ENCODE measurements around the gene C12orf50.
"Not testable (repeated sequence)": the region's sequence is repeated elsewhere in the genome, so short reads cannot be mapped to it uniquely, and the experiment has no call there.

C12orf50 gene

GRCh38 chr12:87960566-87960965 is 68.6 kb downstream of the C12orf50 start:
- H3K4me3 ChIP-seq (ENCODE audit: low read depth, low read length) = no peak overlapping the region
- no peak overlapping the region for H3K27ac ChIP-seq
- H3K36me3 ChIP-seq = no peaks in the 10 kb centered on the region
- TF ChIP-seq, protein P1, sequence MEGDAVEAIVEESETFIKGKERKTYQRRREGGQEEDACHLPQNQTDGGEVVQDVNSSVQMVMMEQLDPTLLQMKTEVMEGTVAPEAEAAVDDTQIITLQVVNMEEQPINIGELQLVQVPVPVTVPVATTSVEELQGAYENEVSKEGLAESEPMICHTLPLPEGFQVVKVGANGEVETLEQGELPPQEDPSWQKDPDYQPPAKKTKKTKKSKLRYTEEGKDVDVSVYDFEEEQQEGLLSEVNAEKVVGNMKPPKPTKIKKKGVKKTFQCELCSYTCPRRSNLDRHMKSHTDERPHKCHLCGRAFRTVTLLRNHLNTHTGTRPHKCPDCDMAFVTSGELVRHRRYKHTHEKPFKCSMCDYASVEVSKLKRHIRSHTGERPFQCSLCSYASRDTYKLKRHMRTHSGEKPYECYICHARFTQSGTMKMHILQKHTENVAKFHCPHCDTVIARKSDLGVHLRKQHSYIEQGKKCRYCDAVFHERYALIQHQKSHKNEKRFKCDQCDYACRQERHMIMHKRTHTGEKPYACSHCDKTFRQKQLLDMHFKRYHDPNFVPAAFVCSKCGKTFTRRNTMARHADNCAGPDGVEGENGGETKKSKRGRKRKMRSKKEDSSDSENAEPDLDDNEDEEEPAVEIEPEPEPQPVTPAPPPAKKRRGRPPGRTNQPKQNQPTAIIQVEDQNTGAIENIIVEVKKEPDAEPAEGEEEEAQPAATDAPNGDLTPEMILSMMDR (IDR thresholded peaks at IDR 0.05; ENCODE audit: low read depth, low read length) = no peak
- DNase-seq = no peak
- H3K9me3 ChIP-seq (ENCODE audit: severe bottlenecking) = no peaks in the 10 kb centered on the region
- no peaks in the 10 kb centered on the region for H3K27me3 ChIP-seq (ENCODE audit: insufficient read depth, low read depth, severe bottlenecking)

DNA sequence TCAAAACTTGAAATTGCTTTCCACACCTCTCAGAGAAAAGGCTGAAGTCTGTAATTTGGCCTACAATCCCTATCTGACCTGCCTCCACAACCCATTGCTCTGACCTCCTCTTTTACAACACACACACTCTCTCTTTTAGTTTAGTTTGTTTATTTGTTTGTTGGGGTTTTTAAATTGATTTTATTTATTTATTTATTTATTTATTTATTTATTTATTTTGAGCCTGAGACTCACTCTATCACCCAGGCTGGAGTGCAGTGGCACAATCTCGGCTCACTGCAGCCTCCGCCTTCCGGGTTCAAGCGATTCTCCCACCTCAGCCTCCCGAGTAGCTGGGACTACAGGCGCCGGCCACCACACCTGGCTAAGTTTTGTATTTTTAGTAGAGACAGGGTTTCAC is 75.2 kb downstream of the C12orf50 start:
- not testable (repeated sequence) for DNase-seq; H3K27me3 ChIP-seq (ENCODE audit: insufficient read depth, low read depth, severe bottlenecking); H3K4me3 ChIP-seq (ENCODE audit: low read depth, low read length); H3K27ac ChIP-seq; H3K9me3 ChIP-seq (ENCODE audit: severe bottlenecking); H3K36me3 ChIP-seq

- Histone ChIP-seq H3K27me3 (ENCODE audit: insufficient read depth, low read depth, severe bottlenecking) (no peaks in the 10 kb centered on the region), H3K36me3 (no peaks in the 10 kb centered on the region), H3K9me3 (ENCODE audit: severe bottlenecking) (no peaks in the 10 kb centered on the region), H3K4me3 (ENCODE audit: low read depth, low read length) (no peak overlapping the region), H3K27ac (no peak overlapping the region)
- peak; percentile 15 for DNase-seq
- TF ChIP-seq, protein P1 (IDR thresholded peaks at IDR 0.05; ENCODE audit: low read depth, low read length) = peak; percentile 31; the same call in 1 of the 2 replicates
Observed at GRCh38 chr12:87953256-87953860, 75.8 kb downstream of the C12orf50 start.

DNA sequence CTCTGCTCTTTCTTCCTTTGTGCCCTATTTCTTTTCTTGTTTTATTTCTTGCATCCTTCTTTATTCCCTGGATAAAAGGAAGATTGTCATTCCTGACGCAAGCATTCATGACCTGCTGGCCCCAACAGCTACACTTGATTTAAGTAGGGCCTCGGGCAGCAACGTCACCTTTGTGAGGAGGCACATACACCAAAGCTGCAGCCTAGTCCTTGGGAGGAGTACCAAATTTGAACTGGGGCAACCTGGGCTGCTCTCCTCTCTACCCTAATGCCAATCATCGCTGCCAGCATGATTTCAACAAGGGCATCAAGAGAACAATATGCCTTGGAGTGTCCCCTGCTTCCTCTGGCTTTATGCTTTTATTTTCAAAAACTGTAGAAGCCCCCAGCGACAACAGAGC is 76.4 kb downstream of the C12orf50 start:
- Histone ChIP-seq H3K36me3 (no peaks in the 10 kb centered on the region), H3K4me3 (ENCODE audit: low read depth, low read length) (no peak overlapping the region), H3K27ac (no peak overlapping the region), H3K27me3 (ENCODE audit: insufficient read depth, low read depth, severe bottlenecking) (no peaks in the 10 kb centered on the region), H3K9me3 (ENCODE audit: severe bottlenecking) (no peaks in the 10 kb centered on the region)
- TF ChIP-seq, protein P1 (IDR thresholded peaks at IDR 0.05; ENCODE audit: low read depth, low read length) = no peak
- no peak for DNase-seq

- TF ChIP-seq, protein P1 (IDR thresholded peaks at IDR 0.05; ENCODE audit: low read depth, low read length) = no peak
- DNase-seq = no peak
- no peaks in the 10 kb centered on the region for H3K36me3 ChIP-seq
- H3K27ac ChIP-seq = no peak overlapping the region
- no peaks in the 10 kb centered on the region for H3K9me3 ChIP-seq (ENCODE audit: severe bottlenecking)
- H3K27me3 ChIP-seq (ENCODE audit: insufficient read depth, low read depth, severe bottlenecking) = no peaks in the 10 kb centered on the region
- no peak overlapping the region for H3K4me3 ChIP-seq (ENCODE audit: low read depth, low read length)
Observed at GRCh38 chr12:87952223-87952622, 77.0 kb downstream of the C12orf50 start.

DNA sequence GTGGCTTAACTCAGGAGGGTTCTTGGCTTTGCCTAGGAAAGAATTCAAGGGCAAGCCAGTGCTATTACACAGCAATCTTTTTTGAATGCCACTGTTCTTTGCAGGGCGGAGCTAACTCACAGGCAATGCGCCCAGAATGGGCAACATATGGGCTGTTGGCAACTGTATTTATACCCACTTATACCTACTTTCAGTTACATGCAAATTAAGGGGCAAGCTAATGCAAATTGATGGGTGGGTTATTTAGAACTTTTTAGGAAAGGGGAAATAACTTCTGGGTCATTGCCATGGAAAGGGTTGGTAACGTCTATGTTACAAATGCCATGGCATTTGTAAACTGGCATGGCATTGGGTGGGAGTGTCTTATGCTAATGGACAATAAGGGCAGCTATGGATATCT is 85.4 kb downstream of the C12orf50 start:
- TF ChIP-seq, protein P1 (IDR thresholded peaks at IDR 0.05; ENCODE audit: low read depth, low read length) = no peak
- DNase-seq = no peak
- Histone ChIP-seq H3K27me3 (ENCODE audit: insufficient read depth, low read depth, severe bottlenecking) (no peaks in the 10 kb centered on the region), H3K4me3 (ENCODE audit: low read depth, low read length) (no peak overlapping the region), H3K27ac (no peak overlapping the region), H3K9me3 (ENCODE audit: severe bottlenecking) (no peaks in the 10 kb centered on the region), H3K36me3 (no peaks in the 10 kb centered on the region)
